H9 (cell line): Measurements from ENCODE around the gene HUNK. TPM values are rescaled to one million over a fixed set of nuclear protein-coding genes. Genes with fewer than 3 reads are reported as not detected.

Source experiments
- DNase-seq: peaks from one replicate; pipeline ENCODE4 v3.0.0-alpha.2; 2017
- H2AFZ ChIP-seq: one replicate; pipeline ENCODE4 v1.6.1; 2013; ENCODE audit warnings: mild to moderate bottlenecking, low read length, control low read depth, moderate library complexity
- H2AK5ac ChIP-seq: 2 replicates; pipeline ENCODE4 v1.6.1; 2013; ENCODE audit warnings: low read length, control low read depth, mixed read lengths; ENCODE audit not compliant: insufficient read length
- H2BK120ac ChIP-seq: one replicate; pipeline ENCODE4 v1.6.1; 2013; ENCODE audit warnings: low read depth, mild to moderate bottlenecking, low read length, control low read depth, inconsistent platforms; ENCODE audit not compliant: poor library complexity, severe bottlenecking
- H2BK12ac ChIP-seq: 2 replicates; pipeline ENCODE4 v1.6.1; 2013; ENCODE audit warnings: low read length, control low read depth, mixed read lengths, low read depth; ENCODE audit not compliant: insufficient read length
- H2BK15ac ChIP-seq: 2 replicates; pipeline ENCODE4 v1.6.1; 2013; ENCODE audit warnings: low read depth, low read length, control low read depth
- H2BK20ac ChIP-seq: one replicate; pipeline ENCODE4 v1.6.1; 2013; ENCODE audit warnings: low read depth, mild to moderate bottlenecking, low read length, control low read depth, inconsistent platforms; ENCODE audit not compliant: poor library complexity, severe bottlenecking
- H2BK5ac ChIP-seq: 2 replicates; pipeline ENCODE4 v1.6.1; 2013; ENCODE audit warnings: low read length, control low read depth, mixed read lengths; ENCODE audit not compliant: insufficient read length
- H3K14ac ChIP-seq: 2 replicates; pipeline ENCODE4 v1.6.1; 2013; ENCODE audit warnings: low read length, control low read depth; ENCODE audit not compliant: insufficient read depth
- H3K18ac ChIP-seq: 2 replicates; pipeline ENCODE4 v1.6.1; 2013; ENCODE audit warnings: low read depth, mild to moderate bottlenecking, mixed read lengths, low read length, control low read depth; ENCODE audit not compliant: insufficient read length
- H3K23ac ChIP-seq: 2 replicates; pipeline ENCODE4 v1.6.1; 2013; ENCODE audit warnings: low read length, control low read depth, mixed read lengths, low read depth; ENCODE audit not compliant: insufficient read length
- H3K23me2 ChIP-seq: 2 replicates; pipeline ENCODE4 v1.6.1; 2013; ENCODE audit warnings: low read depth, mild to moderate bottlenecking, mixed read lengths, low read length, control low read depth; ENCODE audit not compliant: insufficient read length, poor library complexity, severe bottlenecking
- H3K27ac ChIP-seq: 2 replicates; pipeline ENCODE4 v1.5.1; 2013; ENCODE audit warnings: low read length, control low read depth, mixed read lengths, low read depth; ENCODE audit not compliant: insufficient read length
- H3K27me3 ChIP-seq: 2 replicates; pipeline ENCODE4 v1.6.1; 2013; ENCODE audit warnings: low read length, control low read depth, inconsistent platforms; ENCODE audit not compliant: insufficient read depth
- H3K4ac ChIP-seq: 2 replicates; pipeline ENCODE4 v1.6.1; 2013; ENCODE audit warnings: low read depth, mild to moderate bottlenecking, control low read depth, inconsistent platforms, low read length, moderate library complexity
- H3K4me1 ChIP-seq: 2 replicates; pipeline ENCODE4 v1.6.1; 2013; ENCODE audit warnings: low read length, control low read depth, inconsistent platforms; ENCODE audit not compliant: insufficient read depth
- H3K4me2 ChIP-seq: 2 replicates; pipeline ENCODE4 v1.6.1; 2013; ENCODE audit warnings: low read length, control low read depth, mixed read lengths; ENCODE audit not compliant: insufficient read length, insufficient read depth
- H3K56ac ChIP-seq: 2 replicates; pipeline ENCODE4 v1.6.1; 2013; ENCODE audit warnings: low read depth, mild to moderate bottlenecking, mixed read lengths, low read length, control low read depth; ENCODE audit not compliant: insufficient read length
- H3K79me1 ChIP-seq: 2 replicates; pipeline ENCODE4 v1.6.1; 2013; ENCODE audit warnings: low read depth, mild to moderate bottlenecking, moderate library complexity, low read length, control low read depth, inconsistent platforms; ENCODE audit not compliant: insufficient read depth, poor library complexity, severe bottlenecking
- H3K79me2 ChIP-seq: 2 replicates; pipeline ENCODE4 v1.6.1; 2013; ENCODE audit warnings: low read length, control low read depth, inconsistent platforms; ENCODE audit not compliant: insufficient read depth
- H3K9ac ChIP-seq: 2 replicates; pipeline ENCODE4 v1.6.1; 2013; ENCODE audit warnings: low read length, control low read depth, mixed read lengths; ENCODE audit not compliant: insufficient read length; ENCODE audit errors: extremely low read depth
- H3K9me3 ChIP-seq: one replicate; pipeline ENCODE4 v1.6.1; 2013; ENCODE audit warnings: low read depth, low read length, inconsistent platforms; ENCODE audit not compliant: control insufficient read depth
- H3T11ph ChIP-seq: one replicate; pipeline ENCODE4 v1.6.1; 2013; ENCODE audit warnings: mild to moderate bottlenecking, low read length, control low read depth, inconsistent platforms
- H4K20me1 ChIP-seq: one replicate; pipeline ENCODE4 v1.6.1; 2013; ENCODE audit not compliant: control insufficient read depth, insufficient read length, insufficient read depth
- H4K5ac ChIP-seq: 2 replicates; pipeline ENCODE4 v1.6.1; 2013; ENCODE audit warnings: low read depth, mild to moderate bottlenecking, mixed read lengths, low read length, control low read depth; ENCODE audit not compliant: insufficient read length
- H4K8ac ChIP-seq: replicated peaks from 2 replicates; pipeline ENCODE4 v1.6.1; 2013; ENCODE audit warnings: low read length, control low read depth, mixed read lengths, low read depth; ENCODE audit not compliant: insufficient read length
- H4K91ac ChIP-seq: 2 replicates; pipeline ENCODE4 v1.6.1; 2013; ENCODE audit warnings: low read depth, mild to moderate bottlenecking, moderate library complexity, mixed read lengths, low read length, control low read depth; ENCODE audit not compliant: insufficient read length
- H3K27ac Mint-ChIP-seq, 3 experiments: 2 replicates in 2 of 3; 3 replicates in 1 of 3; pipeline ENCODE4 v1.8.0; 2020 to 2021; ENCODE audit warnings: mixed read lengths in 3 of 3, mild to moderate bottlenecking in 1 of 3, moderate library complexity in 1 of 3
- H3K27me3 Mint-ChIP-seq: 2 replicates; pipeline ENCODE4 v1.8.0; 2021; ENCODE audit warnings: low read depth, mild to moderate bottlenecking, moderate library complexity, mixed read lengths
- H3K36me3 Mint-ChIP-seq, 3 experiments: 2 replicates in 2 of 3; 3 replicates in 1 of 3; pipeline ENCODE4 v1.8.0; 2020 to 2021; ENCODE audit warnings: low read depth in 3 of 3, mixed read lengths in 3 of 3; ENCODE audit not compliant: insufficient read depth in 1 of 3
- H3K4me1 Mint-ChIP-seq, 2 experiments: 2 replicates each; pipeline ENCODE4 v1.8.0; 2020; ENCODE audit warnings: mixed read lengths in 2 of 2
- H3K4me3 Mint-ChIP-seq, 2 experiments: 2 replicates in 1 of 2; 3 replicates in 1 of 2; pipeline ENCODE4 v1.8.0; 2020 to 2021; ENCODE audit warnings: mild to moderate bottlenecking in 2 of 2, mixed read lengths in 2 of 2, moderate library complexity in 1 of 2
- H3K9me3 Mint-ChIP-seq, 2 experiments: 2 replicates in 1 of 2; 3 replicates in 1 of 2; pipeline ENCODE4 v1.8.0; 2020; ENCODE audit warnings: mild to moderate bottlenecking in 2 of 2, mixed read lengths in 2 of 2, moderate library complexity in 1 of 2
- WGBS: extraction: QIAGEN DNeasy Blood & Tissue Kit; methylation state at CpG from one replicate; pipeline ENCODE4 v1.1.7; 2013; ENCODE audit warnings: missing lambda C conversion rate, low lambda C conversion rate, mixed read lengths; ENCODE audit not compliant: insufficient read length; ENCODE audit errors: extremely low coverage; 5-methylcytosine and 5-hydroxymethylcytosine counted together
- total RNA-seq: library from RNA; stranded (reverse); gene quantifications from 2 replicates; pipeline ENCODE4 v1.2.1, GENCODE V29; 2021
- TF ChIP-seq, protein P1 (sequence below): fragments of 200-600 bp; sonication (generic); conservative IDR thresholded peaks from 3 replicates; pipeline ENCODE4 v1.8.0; 2021; ENCODE audit warnings: antibody characterized with exemption, mild to moderate bottlenecking

HUNK gene
- total RNA-seq, 1 experiment from 2014 or later: 5.8 TPM

DNA sequence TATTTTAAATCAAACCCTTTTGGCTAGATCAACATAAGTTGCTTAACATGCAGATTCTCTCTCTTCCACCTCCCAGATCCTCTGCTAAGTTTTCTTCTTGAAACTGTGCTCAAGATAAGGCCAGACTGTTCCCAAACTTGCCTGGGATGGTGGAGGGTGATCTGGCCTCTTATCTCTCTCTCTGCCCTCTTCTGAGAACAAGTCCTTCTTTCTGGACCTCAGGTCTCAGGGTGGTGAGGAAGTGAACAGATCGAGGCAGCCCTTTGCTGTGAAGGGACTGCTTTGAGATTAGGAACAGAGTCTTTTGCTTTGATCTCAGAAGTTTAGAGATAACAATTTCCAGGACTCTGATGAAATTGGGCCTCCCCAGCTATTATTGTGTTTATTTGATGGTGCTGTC lies 70.7 kb downstream of the HUNK start:
- Histone ChIP-seq H3K4me2 (no peak overlapping the region), H2BK15ac (no peak overlapping the region), H3K79me2 (no peaks in the 10 kb centered on the region), H2BK12ac (no peak overlapping the region), H4K5ac (no peak overlapping the region), H4K20me1 (no peaks in the 10 kb centered on the region), H3K9me3 (no peaks in the 10 kb centered on the region), H3K27ac (no peak overlapping the region), H3K27me3 (no peaks in the 10 kb centered on the region), H3K4me1 (no peaks in the 10 kb centered on the region), H2BK20ac (no peak overlapping the region), H3T11ph (no peak overlapping the region), H3K14ac (no peak overlapping the region), H3K23me2 (no peaks in the 10 kb centered on the region), H3K9ac (no peak overlapping the region), H2BK5ac (no peak overlapping the region), H3K79me1 (no peaks in the 10 kb centered on the region), H2AFZ (no peak overlapping the region), H3K4ac (no peak overlapping the region), H2BK120ac (no peak overlapping the region), H3K18ac (no peak overlapping the region), H4K8ac (no peak overlapping the region), H3K23ac (no peak overlapping the region), H4K91ac (no peak overlapping the region), H2AK5ac (no peak overlapping the region), H3K56ac (no peak overlapping the region)
- no CpG with 5 or more reads among the region's 1 CpG for WGBS
- H3K27ac Mint-ChIP-seq: peak overlapping the region in 2 of 3 experiments; percentile 72 to 85; a peak in 4 of 7 replicates
- H3K36me3 Mint-ChIP-seq: peaks cover 5 to 23% (median 11%) of the 10 kb centered on the region in 3 experiments; a peak in 6 of 7 replicates
- TF ChIP-seq, protein P1, sequence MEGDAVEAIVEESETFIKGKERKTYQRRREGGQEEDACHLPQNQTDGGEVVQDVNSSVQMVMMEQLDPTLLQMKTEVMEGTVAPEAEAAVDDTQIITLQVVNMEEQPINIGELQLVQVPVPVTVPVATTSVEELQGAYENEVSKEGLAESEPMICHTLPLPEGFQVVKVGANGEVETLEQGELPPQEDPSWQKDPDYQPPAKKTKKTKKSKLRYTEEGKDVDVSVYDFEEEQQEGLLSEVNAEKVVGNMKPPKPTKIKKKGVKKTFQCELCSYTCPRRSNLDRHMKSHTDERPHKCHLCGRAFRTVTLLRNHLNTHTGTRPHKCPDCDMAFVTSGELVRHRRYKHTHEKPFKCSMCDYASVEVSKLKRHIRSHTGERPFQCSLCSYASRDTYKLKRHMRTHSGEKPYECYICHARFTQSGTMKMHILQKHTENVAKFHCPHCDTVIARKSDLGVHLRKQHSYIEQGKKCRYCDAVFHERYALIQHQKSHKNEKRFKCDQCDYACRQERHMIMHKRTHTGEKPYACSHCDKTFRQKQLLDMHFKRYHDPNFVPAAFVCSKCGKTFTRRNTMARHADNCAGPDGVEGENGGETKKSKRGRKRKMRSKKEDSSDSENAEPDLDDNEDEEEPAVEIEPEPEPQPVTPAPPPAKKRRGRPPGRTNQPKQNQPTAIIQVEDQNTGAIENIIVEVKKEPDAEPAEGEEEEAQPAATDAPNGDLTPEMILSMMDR: no peak
- no peak for DNase-seq
- H3K4me1 Mint-ChIP-seq: peaks cover 27 to 31% of the 10 kb centered on the region in 2 experiments
- peaks cover 2% of the 10 kb centered on the region; the same call in 1 of the 2 replicates for H3K27me3 Mint-ChIP-seq
- no peak overlapping the region for H3K4me3 Mint-ChIP-seq
- H3K9me3 Mint-ChIP-seq: no peaks in the 10 kb centered on the region
